ENCODE measurements around the gene TRPC4AP.

TRPC4AP gene

GRCh38 chr20:34964486-34964885 is 128.1 kb downstream of the TRPC4AP start (continued):
- no peak for TF ChIP-seq POU6F1 (CRISPR knock-in tag; IDR thresholded peaks at IDR 0.05; ENCODE audit: borderline replicate concordance, low read depth)
- TF ChIP-seq OSR1 (CRISPR knock-in tag; IDR thresholded peaks at IDR 0.05) = no peak
- no peak for TF ChIP-seq ISL1 (CRISPR knock-in tag; IDR thresholded peaks at IDR 0.05)
- TF ChIP-seq ZFP3 (CRISPR knock-in tag; IDR thresholded peaks at IDR 0.05) = no peak
- TF ChIP-seq ZNF8 (CRISPR knock-in tag; IDR thresholded peaks at IDR 0.05) = no peak
- no peak for TF ChIP-seq ZC3H10 (CRISPR knock-in tag; IDR thresholded peaks at IDR 0.05)
- TF ChIP-seq BACH2 (CRISPR knock-in tag; IDR thresholded peaks at IDR 0.05; ENCODE audit: borderline replicate concordance) = no peak
- no peak for TF ChIP-seq PPARA (CRISPR knock-in tag; IDR thresholded peaks at IDR 0.05; ENCODE audit: borderline replicate concordance)
- no peak for TF ChIP-seq ZFP30 (CRISPR knock-in tag; IDR thresholded peaks at IDR 0.05)
- TF ChIP-seq CSRNP3 (CRISPR knock-in tag; IDR thresholded peaks at IDR 0.05) = no peak
- TF ChIP-seq TOX (CRISPR knock-in tag; IDR thresholded peaks at IDR 0.05; ENCODE audit: borderline replicate concordance) = no peak

GRCh38 chr20:34956751-34957472 is 135.7 kb downstream of the TRPC4AP start:
- no peak for TF ChIP-seq PPARA (CRISPR knock-in tag; IDR thresholded peaks at IDR 0.05; ENCODE audit: borderline replicate concordance)

GRCh38 chr20:34956041-34956458 is 136.6 kb downstream of the TRPC4AP start:
- TF ChIP-seq RARB (CRISPR knock-in tag; IDR thresholded peaks at IDR 0.05) (no peak), ZNF8 (CRISPR knock-in tag; IDR thresholded peaks at IDR 0.05) (no peak), ARNTL (CRISPR knock-in tag; IDR thresholded peaks at IDR 0.05; ENCODE audit: borderline replicate concordance, low read depth) (no peak), GLIS3 (CRISPR knock-in tag; IDR thresholded peaks at IDR 0.05) (no peak), CREB5 (CRISPR knock-in tag; IDR thresholded peaks at IDR 0.05; ENCODE audit: low read depth) (no peak), ZNF70 (CRISPR knock-in tag; IDR thresholded peaks at IDR 0.05) (no peak)
- ATAC-seq = no peak

More at GRCh38 chr20:34956751-34957472, 135.7 kb downstream of the TRPC4AP start:
- ATAC-seq = no peak

GRCh38 chr20:34955231-34956040 is 137.2 kb downstream of the TRPC4AP start, which contains the start of the genes GSS and MYH7B:
Gene GSS, minus strand, starts transcription at chr20:34955806. Its CDS starts 3,954 bp downstream, at chr20:34951852.
Gene MYH7B, plus strand, starts transcription at chr20:34955868. Its CDS starts 22,138 bp downstream, at chr20:34978006.
- ATAC-seq = peak; percentile 97
- TF ChIP-seq PPARA (CRISPR knock-in tag; IDR thresholded peaks at IDR 0.05; ENCODE audit: borderline replicate concordance) = no peak
- TF ChIP-seq GLIS3 (CRISPR knock-in tag; IDR thresholded peaks at IDR 0.05) = no peak
- no peak for TF ChIP-seq ZFP30 (CRISPR knock-in tag; IDR thresholded peaks at IDR 0.05)
- TF ChIP-seq TCF4 (CRISPR knock-in tag; IDR thresholded peaks at IDR 0.05; ENCODE audit: borderline replicate concordance) = peak; percentile 13; the same call in 1 of the 2 replicates
- no peak for TF ChIP-seq TSHZ2 (CRISPR knock-in tag; IDR thresholded peaks at IDR 0.05)
- TF ChIP-seq POU6F1 (CRISPR knock-in tag; IDR thresholded peaks at IDR 0.05; ENCODE audit: borderline replicate concordance, low read depth) = 0 out of 2 replicates have a peak, but pooled peaks have one; percentile 25
- 0 out of 2 replicates have a peak, but pooled peaks have one; percentile 17 for TF ChIP-seq PATZ1 (CRISPR knock-in tag; IDR thresholded peaks at IDR 0.05; ENCODE audit: borderline replicate concordance)
- TF ChIP-seq ZNF565 (CRISPR knock-in tag; conservative IDR thresholded peaks at IDR 0.05; ENCODE audit: low read depth) = no peak
- no peak for TF ChIP-seq CSDC2 (CRISPR knock-in tag; IDR thresholded peaks at IDR 0.05)
- TF ChIP-seq ARNTL (CRISPR knock-in tag; IDR thresholded peaks at IDR 0.05; ENCODE audit: borderline replicate concordance, low read depth) = no peak
- TF ChIP-seq ZFP3 (CRISPR knock-in tag; IDR thresholded peaks at IDR 0.05) = no peak
- TF ChIP-seq ESRRG (CRISPR knock-in tag; IDR thresholded peaks at IDR 0.05) = no peak
- TF ChIP-seq SNAI2 (CRISPR knock-in tag; IDR thresholded peaks at IDR 0.05) = no peak
- TF ChIP-seq OSR1 (CRISPR knock-in tag; IDR thresholded peaks at IDR 0.05) = no peak
- no peak for TF ChIP-seq TOX (CRISPR knock-in tag; IDR thresholded peaks at IDR 0.05; ENCODE audit: borderline replicate concordance)
- TF ChIP-seq RARB (CRISPR knock-in tag; IDR thresholded peaks at IDR 0.05) = no peak
- no peak for TF ChIP-seq ZC3H10 (CRISPR knock-in tag; IDR thresholded peaks at IDR 0.05)
